ENCODE results near the gene GCLM.
"Not testable (repeated sequence)": the region's sequence is repeated elsewhere in the genome, so short reads cannot be mapped to it uniquely, and the experiment has no call there.

The GCLM gene

GRCh38 chr1:93909146-93910050 lies at the start of gene GCLM:
TSS of gene GCLM (minus strand) at chr1:93909430. CDS start at chr1:93909163, 267 bp downstream.
- peak; percentile 92 for DNase-seq

- no peak for DNase-seq
Observed at GRCh38 chr1:93958726-93959100, 49.5 kb upstream of the GCLM start.

- DNase-seq, result no peak
Observed at GRCh38 chr1:93958032-93958725, 48.9 kb upstream of the GCLM start.

- no peak for DNase-seq
Observed at GRCh38 chr1:93955765-93956164, 46.5 kb upstream of the GCLM start.

GRCh38 chr1:93947002-93947686 lies 37.9 kb upstream of the GCLM start:
- DNase-seq, result not testable (repeated sequence)

- no peak for DNase-seq
Observed at GRCh38 chr1:93938461-93939145, 29.4 kb upstream of the GCLM start.

- no peak for DNase-seq
Observed at GRCh38 chr1:93937997-93938396, 28.8 kb upstream of the GCLM start.

- no peak for DNase-seq
Observed at GRCh38 chr1:93925206-93925605, 16.0 kb upstream of the GCLM start.

GRCh38 chr1:93919780-93920179 lies 10.6 kb upstream of the GCLM start:
- no peak for DNase-seq

- no peak for DNase-seq
Observed at GRCh38 chr1:93917302-93917701, 8.1 kb upstream of the GCLM start.

- DNase-seq, result not testable (repeated sequence)
Observed at GRCh38 chr1:93910880-93911279, 1.6 kb upstream of the GCLM start.

- DNase-seq, result no peak
Observed at GRCh38 chr1:93910305-93910704, 1.1 kb upstream of the GCLM start.

GRCh38 chr1:93908394-93909145 lies 660 bp downstream of the GCLM start:
- peak; percentile 36 for DNase-seq

- peak; percentile 20 for DNase-seq
Observed at GRCh38 chr1:93907718-93908117, 1.5 kb downstream of the GCLM start.

GRCh38 chr1:93906480-93906879 lies 2.8 kb downstream of the GCLM start:
- DNase-seq, result no peak

GRCh38 chr1:93905734-93906133 lies 3.5 kb downstream of the GCLM start:
- DNase-seq, result no peak

GRCh38 chr1:93905051-93905450 lies 4.2 kb downstream of the GCLM start:
- no peak for DNase-seq

- DNase-seq, result no peak
Observed at GRCh38 chr1:93904228-93904627, 5.0 kb downstream of the GCLM start.

- no peak for DNase-seq
Observed at GRCh38 chr1:93900723-93901504, 8.3 kb downstream of the GCLM start.

GRCh38 chr1:93899543-93900207 lies 9.6 kb downstream of the GCLM start:
- DNase-seq, result no peak

GRCh38 chr1:93888900-93889299 lies 20.3 kb downstream of the GCLM start:
- no peak for DNase-seq
